ENCODE measurements around the gene DLEC1. TPM values are rescaled to one million over a fixed set of nuclear protein-coding genes. Genes with fewer than 3 reads are reported as not detected.

Gene DLEC1
- total RNA-seq, 1 experiment from 2014 or later = 0.81 TPM

DNA sequence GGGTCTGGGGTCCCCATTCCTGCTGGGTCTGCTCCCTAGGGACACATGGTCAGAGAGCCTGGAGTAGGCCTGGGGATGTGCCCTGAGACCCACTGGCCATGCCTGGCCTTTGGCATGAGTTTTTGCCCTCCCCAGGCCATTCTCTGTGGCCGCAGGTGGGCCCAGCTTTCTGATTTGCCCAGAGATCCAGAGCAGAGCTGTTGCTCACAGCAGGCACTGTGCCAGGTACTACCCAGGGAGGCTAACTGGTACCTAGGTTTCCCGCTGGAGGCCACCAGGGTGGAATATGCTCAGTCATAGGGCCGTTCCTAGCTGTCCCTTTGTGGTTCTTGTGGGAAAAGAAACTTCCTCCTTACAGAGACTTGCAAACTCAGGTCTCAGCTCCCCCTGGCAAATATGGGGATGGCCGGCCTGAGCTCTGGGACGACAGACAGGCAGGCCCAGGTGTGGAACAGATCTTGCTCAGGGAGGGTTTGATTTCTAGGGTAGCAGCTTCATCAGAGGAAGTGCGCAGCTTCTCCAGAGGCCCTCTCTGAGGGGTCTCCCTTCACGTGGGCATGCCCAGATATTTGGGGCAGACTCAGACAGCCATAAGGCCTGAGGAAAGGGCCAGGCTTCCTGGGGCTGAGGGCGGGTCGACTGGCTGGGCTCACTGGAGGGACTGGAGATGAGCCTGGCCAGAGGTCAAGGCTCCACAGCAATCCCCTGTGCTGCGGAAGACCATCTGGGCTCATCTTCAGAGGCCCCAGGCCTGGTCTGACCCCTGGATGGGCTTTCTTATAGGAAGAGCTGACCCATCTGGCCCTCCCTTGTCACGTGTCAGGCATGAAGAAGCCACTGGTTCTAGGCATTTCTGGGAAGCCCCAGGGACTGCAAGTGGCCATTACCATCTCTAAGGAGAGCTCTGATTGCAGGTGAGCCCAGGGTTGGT, 69.9 kb downstream of the DLEC1 start:
- DNase-seq (ENCODE audit: low spot score) = no peak
- Mint-ChIP-seq H3K4me1 (no peaks in the 10 kb centered on the region), H3K27me3 (ENCODE audit: low read depth) (no peaks in the 10 kb centered on the region), H3K36me3 (peaks cover 10% of the 10 kb centered on the region; the same call in 1 of the 2 replicates), H3K27ac (no peak overlapping the region), H3K9me3 (peaks cover 16% of the 10 kb centered on the region), H3K4me3 (no peak overlapping the region)
- ChIA-PET POLR2A (interaction anchor here (1.1 kb wide), 1 partner anchor 10 kb away, joined by 3 read pairs; no protein-coding TSS in a partner anchor), CTCF (interaction anchor here (1.1 to 1.2 kb wide), 2 partner anchors 9 to 56 kb away, joined by 3 read pairs; no protein-coding TSS in a partner anchor)
- TF ChIP-seq FOXK1 (CRISPR knock-in tag; IDR thresholded peaks at IDR 0.05) (no peak), JAZF1 (CRISPR knock-in tag; IDR thresholded peaks at IDR 0.05) (no peak), NFE2L1 (CRISPR knock-in tag; IDR thresholded peaks at IDR 0.05) (no peak), KAT7 (CRISPR knock-in tag; IDR thresholded peaks at IDR 0.05; ENCODE audit: borderline replicate concordance) (no peak), ZNF121 (CRISPR knock-in tag; IDR thresholded peaks at IDR 0.05) (no peak), TCF7 (CRISPR knock-in tag; IDR thresholded peaks at IDR 0.05; ENCODE audit: low read depth) (no peak), NR2C2 (CRISPR knock-in tag; IDR thresholded peaks at IDR 0.05) (no peak), JUN (CRISPR knock-in tag; IDR thresholded peaks at IDR 0.05) (no peak), ZBTB43 (CRISPR knock-in tag; IDR thresholded peaks at IDR 0.05) (no peak), HMGA2 (CRISPR knock-in tag; IDR thresholded peaks at IDR 0.05) (no peak), FOXJ3 (CRISPR knock-in tag; IDR thresholded peaks at IDR 0.05; ENCODE audit: borderline replicate concordance) (no peak), ZSCAN18 (CRISPR knock-in tag; IDR thresholded peaks at IDR 0.05) (no peak)
- TF ChIP-seq, protein P1, sequence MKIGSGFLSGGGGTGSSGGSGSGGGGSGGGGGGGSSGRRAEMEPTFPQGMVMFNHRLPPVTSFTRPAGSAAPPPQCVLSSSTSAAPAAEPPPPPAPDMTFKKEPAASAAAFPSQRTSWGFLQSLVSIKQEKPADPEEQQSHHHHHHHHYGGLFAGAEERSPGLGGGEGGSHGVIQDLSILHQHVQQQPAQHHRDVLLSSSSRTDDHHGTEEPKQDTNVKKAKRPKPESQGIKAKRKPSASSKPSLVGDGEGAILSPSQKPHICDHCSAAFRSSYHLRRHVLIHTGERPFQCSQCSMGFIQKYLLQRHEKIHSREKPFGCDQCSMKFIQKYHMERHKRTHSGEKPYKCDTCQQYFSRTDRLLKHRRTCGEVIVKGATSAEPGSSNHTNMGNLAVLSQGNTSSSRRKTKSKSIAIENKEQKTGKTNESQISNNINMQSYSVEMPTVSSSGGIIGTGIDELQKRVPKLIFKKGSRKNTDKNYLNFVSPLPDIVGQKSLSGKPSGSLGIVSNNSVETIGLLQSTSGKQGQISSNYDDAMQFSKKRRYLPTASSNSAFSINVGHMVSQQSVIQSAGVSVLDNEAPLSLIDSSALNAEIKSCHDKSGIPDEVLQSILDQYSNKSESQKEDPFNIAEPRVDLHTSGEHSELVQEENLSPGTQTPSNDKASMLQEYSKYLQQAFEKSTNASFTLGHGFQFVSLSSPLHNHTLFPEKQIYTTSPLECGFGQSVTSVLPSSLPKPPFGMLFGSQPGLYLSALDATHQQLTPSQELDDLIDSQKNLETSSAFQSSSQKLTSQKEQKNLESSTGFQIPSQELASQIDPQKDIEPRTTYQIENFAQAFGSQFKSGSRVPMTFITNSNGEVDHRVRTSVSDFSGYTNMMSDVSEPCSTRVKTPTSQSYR (CRISPR knock-in tag; IDR thresholded peaks at IDR 0.05) = no peak
- TF ChIP-seq, protein P2, sequence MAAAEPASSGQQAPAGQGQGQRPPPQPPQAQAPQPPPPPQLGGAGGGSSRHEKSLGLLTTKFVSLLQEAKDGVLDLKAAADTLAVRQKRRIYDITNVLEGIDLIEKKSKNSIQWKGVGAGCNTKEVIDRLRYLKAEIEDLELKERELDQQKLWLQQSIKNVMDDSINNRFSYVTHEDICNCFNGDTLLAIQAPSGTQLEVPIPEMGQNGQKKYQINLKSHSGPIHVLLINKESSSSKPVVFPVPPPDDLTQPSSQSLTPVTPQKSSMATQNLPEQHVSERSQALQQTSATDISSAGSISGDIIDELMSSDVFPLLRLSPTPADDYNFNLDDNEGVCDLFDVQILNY (CRISPR knock-in tag; IDR thresholded peaks at IDR 0.05) = no peak
- ATAC-seq = no peak

DNA sequence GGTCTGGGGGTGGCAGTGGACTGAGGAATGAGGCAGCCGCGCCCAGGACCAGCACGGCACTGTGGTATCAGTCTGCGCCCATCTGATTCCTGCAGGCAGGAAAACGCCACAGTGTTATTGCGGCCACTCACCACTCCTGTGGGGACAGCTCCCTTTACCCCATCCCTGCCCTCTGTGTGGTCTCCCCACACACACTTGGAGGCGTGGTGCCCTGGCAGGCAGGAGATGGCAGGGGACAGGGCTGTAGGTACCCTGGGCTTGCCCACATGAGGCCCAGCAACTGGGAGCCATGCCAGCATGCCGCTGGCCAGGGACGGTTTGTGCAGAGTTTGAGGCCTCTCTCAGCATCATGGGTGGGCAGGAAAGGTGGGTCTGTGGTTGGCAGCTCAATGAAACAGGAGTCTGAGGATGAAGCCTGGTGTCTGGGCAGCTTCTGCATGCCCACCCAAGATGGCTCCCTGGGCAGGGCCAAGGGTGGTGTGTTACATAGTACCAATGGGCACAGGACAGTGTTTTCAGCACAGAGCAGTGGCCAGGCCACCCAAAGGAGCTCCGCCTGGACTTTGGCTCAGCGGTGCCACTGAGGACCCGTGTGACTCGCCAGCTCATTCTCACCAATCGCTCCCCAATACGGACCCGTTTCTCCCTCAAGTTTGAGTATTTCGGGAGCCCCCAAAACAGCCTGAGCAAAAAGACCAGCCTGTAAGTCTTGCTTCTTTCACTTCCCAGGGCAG, 70.7 kb downstream of the DLEC1 start:
- POLR2A ChIA-PET = interaction anchor here (1.1 kb wide), 1 partner anchor 11 kb away, joined by 3 read pairs; no protein-coding TSS in a partner anchor
- H3K27me3 Mint-ChIP-seq (ENCODE audit: low read depth) = no peaks in the 10 kb centered on the region; the same call in 1 of the 2 replicates
- TF ChIP-seq ZNF396 (CRISPR knock-in tag; IDR thresholded peaks at IDR 0.05; ENCODE audit: borderline replicate concordance) = no peak
- H3K4me1 Mint-ChIP-seq = no peaks in the 10 kb centered on the region
- H3K27ac Mint-ChIP-seq = no peak overlapping the region
- DNase-seq (ENCODE audit: low spot score) (no peak), ATAC-seq (no peak)
- H3K36me3 Mint-ChIP-seq = peaks cover 8% of the 10 kb centered on the region; the same call in 1 of the 2 replicates
- H3K9me3 Mint-ChIP-seq = peaks cover 12% of the 10 kb centered on the region
- no peak overlapping the region for H3K4me3 Mint-ChIP-seq
- CTCF ChIA-PET = interaction anchor here (0.6 to 1.1 kb wide), 2 partner anchors 8 to 80 kb away, joined by 3 read pairs; partner anchors contain the start of gene PLCD1

All from WTC11 (cell line).